HK-2 (cell line): ENCODE results near the gene ADORA2A.

Experiments
- DNase-seq: peaks from one replicate; pipeline ENCODE4 v3.0.0-alpha.2; 2018; ENCODE audit not compliant: unreplicated experiment

ADORA2A gene

DNA sequence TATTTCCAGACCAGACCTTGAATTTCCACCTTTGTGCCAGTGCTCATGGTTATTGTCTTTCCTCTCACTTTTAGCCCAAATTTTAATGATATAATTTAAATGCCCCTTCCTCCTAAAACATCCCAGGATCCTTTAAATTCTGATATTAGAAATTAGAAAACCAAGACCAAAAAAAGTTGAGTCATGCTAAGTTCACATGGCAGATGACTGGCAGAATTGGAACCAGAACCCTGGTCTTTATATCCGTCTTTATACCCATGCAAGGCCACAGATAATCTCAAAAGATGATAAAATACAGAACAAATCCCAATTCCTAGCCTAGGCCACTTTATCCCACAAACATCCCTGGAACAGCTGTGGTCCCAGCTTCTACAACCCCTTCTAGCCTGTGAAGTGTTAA, 26.5 kb downstream of the ADORA2A start:
- no peak for DNase-seq

DNA sequence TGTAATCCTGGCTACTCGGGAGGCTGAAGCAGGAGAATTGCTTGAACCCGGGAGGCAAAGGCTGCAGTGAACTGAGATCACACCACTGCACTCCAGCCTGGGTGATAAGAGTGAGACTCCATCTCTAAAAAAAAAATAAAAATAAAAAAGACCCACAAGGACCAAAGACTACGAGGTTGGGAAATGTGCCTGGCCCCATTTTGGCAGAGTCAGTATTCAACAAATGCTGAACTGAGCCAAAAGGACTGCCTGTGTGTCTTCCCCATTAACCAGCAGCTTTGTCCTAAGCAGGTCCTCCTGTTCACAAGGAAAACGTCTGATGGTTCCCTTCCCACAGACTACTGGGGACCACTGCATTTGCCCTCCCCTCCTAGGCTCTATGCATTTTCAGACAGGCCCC, 27.6 kb downstream of the ADORA2A start:
- no peak for DNase-seq

GRCh38 chr22:24455751-24456426, 28.5 kb downstream of the ADORA2A start:
- no peak for DNase-seq

DNA sequence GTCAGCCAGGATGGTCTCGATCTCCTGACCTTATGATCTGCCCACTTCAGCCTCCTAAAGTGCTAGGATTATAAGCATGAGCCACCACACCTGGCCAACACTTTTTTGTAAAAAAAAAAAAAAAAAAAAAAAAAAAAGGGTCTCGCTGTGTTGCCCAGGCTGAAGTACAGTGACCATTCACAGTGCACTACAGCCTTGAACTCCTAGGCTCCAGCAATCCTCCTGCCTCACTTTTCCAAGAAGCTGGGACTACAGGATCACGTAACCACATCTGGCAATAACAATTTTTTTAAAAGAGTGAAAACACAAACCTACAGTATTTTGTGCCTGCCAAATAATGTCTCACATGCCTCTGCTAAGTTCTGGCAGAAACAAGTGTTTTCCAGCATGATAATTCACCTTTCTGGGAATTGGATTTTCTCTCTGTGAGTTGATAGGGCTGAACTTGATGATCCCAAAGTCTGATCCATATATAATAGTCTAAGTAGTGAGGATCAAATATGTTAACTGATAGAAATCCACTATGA, 30.6 kb downstream of the ADORA2A start:
- no peak for DNase-seq

- DNase-seq = no peak
These were observed 32.5 kb downstream of the ADORA2A start for GRCh38 chr22:24459911-24460310.

GRCh38 chr22:24460418-24461089, 33.2 kb downstream of the ADORA2A start:
- DNase-seq = no peak

- no peak for DNase-seq
These were observed 35.8 kb downstream of the ADORA2A start for GRCh38 chr22:24463071-24463760.

- DNase-seq = no peak
These were observed 38.2 kb downstream of the ADORA2A start for GRCh38 chr22:24465566-24465965.

GRCh38 chr22:24465975-24466374, 38.6 kb downstream of the ADORA2A start:
- DNase-seq = no peak

GRCh38 chr22:24466716-24467328, 39.4 kb downstream of the ADORA2A start:
- DNase-seq = no peak

DNA sequence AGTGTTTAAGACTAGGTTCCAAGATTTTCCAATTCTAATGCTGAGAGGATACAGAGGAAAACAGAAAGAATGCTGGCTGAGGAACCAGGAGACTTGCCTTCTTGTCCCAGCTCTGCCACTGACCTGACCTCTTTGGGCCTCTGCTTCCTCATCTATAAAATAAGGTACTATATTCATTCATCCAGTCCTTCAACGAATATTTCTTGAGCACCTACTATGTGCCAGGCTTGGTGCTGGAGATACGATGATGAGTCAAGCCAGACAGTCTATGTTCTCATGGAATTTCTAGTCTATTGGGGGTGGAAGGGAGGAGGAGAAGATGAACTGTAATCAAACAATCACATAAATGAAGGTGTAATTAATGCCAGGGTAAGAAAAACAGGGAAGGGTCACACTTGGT, 39.9 kb downstream of the ADORA2A start:
- DNase-seq = no peak

DNA sequence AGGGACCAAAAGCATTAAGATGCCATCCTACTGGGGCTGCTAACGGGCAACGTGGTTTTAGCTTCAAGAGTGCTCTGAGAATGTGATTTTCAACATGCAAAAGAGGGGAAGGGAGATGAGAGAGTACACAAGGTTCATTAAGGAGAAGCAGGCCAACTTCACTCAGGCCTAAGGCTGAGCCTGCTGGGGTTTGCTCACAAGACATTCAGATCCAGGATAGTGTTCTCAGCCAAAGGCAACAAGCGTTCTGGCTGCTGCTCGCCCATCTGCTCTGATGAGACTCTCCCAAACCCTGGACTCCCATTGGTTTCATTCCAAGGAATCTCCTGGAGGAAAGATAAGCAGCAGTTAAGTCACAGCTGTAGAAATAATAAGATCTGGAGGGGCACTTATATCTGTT, 44.2 kb downstream of the ADORA2A start:
- DNase-seq = no peak

- no peak for DNase-seq
These were observed 45.9 kb downstream of the ADORA2A start for GRCh38 chr22:24473284-24473683.

- peak; percentile 54 for DNase-seq
These were observed 46.8 kb downstream of the ADORA2A start for GRCh38 chr22:24474221-24474620.

- DNase-seq = no peak
These were observed 47.4 kb downstream of the ADORA2A start for GRCh38 chr22:24474649-24475255.

DNA sequence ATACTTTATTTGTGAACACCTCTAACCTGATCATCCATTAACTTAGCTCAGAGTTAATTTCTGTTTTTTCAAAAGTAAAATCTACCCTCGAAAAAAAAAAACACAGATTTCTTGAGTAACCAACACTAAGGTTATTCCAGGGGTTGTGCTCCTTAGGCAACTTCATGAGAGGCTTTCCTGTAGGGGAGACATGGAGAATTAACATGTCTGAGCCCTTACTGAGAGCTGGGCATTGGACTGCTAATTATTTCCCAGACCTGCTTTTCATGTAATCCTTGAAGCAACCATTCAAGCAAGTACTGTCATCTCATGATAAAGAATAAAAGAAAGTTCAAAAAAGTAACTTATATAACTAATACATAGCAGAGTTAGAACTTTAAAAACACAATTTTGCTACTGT, 54.2 kb downstream of the ADORA2A start:
- DNase-seq = no peak

DNA sequence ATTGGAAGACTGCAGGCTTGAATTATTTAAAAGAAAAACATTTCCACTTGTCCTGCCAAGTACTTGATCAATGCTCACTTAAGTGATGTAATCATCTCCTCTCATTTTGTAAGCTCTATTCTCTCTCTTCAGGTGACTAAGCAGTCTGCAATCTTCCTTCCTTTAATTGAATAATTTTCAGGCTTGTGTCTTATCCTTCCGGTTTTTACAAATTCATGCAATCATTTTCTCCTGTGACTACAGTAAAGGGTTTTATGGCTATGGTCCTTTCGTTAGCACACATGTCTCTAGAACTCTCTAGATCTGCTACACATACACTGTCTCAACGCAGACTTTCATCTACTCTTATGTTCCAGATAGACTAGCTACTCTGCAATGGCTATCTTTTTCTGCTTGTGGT, 55.2 kb downstream of the ADORA2A start:
- DNase-seq = no peak

- no peak for DNase-seq
These were observed 55.6 kb downstream of the ADORA2A start for GRCh38 chr22:24482998-24483397.

- no peak for DNase-seq
These were observed 56.7 kb downstream of the ADORA2A start for GRCh38 chr22:24483976-24484545.

DNA sequence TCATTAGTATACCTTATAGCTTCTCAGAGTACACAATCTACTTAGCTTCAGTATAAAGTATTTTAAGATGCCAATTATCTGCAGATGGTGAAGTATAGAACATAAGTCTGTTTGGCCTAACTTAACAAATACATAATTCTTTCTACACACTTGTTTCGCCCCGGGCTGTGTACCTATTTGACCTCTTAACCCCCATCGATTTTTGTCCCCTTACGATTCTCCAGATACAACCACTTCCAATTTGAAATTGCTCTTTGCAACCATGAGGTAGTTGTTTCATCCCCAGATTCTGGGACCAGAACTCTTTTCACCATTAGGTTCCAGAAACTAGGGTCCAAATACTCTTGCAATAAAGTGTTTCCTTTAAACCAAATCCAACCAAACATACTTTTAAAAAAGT, 57.8 kb downstream of the ADORA2A start:
- DNase-seq = no peak

- no peak for DNase-seq
These were observed 58.2 kb downstream of the ADORA2A start for GRCh38 chr22:24485608-24486007.

GRCh38 chr22:24486501-24486921, 59.1 kb downstream of the ADORA2A start:
- no peak for DNase-seq
